Omental fat pad (tissue), 4 donors: ENCODE measurements around the gene NKX2-4. TPM values are rescaled to one million over a fixed set of nuclear protein-coding genes. Genes with fewer than 3 reads are reported as not detected.
"Not testable (repeated sequence)": the region's sequence is repeated elsewhere in the genome, so short reads cannot be mapped to it uniquely, and the experiment has no call there.

Experiments
- ATAC-seq: fragments of 150-250 bp; one replicate; pipeline ENCODE4 v1.9.1; 2016; ENCODE audit warnings: mild to moderate bottlenecking, moderate library complexity; ENCODE audit not compliant: low FRiP score
- DNase-seq: peaks from one replicate; pipeline ENCODE4 v3.0.0-alpha.2; 2019; ENCODE audit warnings: low spot score
- CTCF ChIP-seq, 3 donors: fragments of 450-650 bp; IDR thresholded peaks; one replicate each; pipeline ENCODE4 v1.5.1; 2016 to 2017; ENCODE audit warnings: antibody characterized with exemption in 3 of 3, mild to moderate bottlenecking in 3 of 3, moderate library complexity in 2 of 3
- total RNA-seq, 4 donors: library from RNA; depleted of rRNA; stranded (reverse); fragments of >200 nt; gene quantifications; one replicate each; pipeline ENCODE4 v1.1.0, GENCODE V29; 2016

The NKX2-4 gene
- total RNA-seq, 4 donors from 2014 or later = not detected

GRCh38 chr20:21430020-21430419 lies 32.7 kb upstream of the NKX2-4 start:
- TF ChIP-seq CTCF (IDR thresholded peaks at IDR 0.05) = no peak
- DNase-seq (no peak), ATAC-seq (no peak)

GRCh38 chr20:21424846-21425245 lies 27.5 kb upstream of the NKX2-4 start:
- no peak for DNase-seq
- no peak for TF ChIP-seq CTCF (IDR thresholded peaks at IDR 0.05)
- ATAC-seq = no peak

GRCh38 chr20:21423712-21424111 lies 26.4 kb upstream of the NKX2-4 start:
- ATAC-seq, DNase-seq: not testable (repeated sequence)

- DNase-seq (no peak), ATAC-seq (no peak)
- no peak for TF ChIP-seq CTCF (IDR thresholded peaks at IDR 0.05)
Observed at GRCh38 chr20:21421601-21422236, 24.4 kb upstream of the NKX2-4 start.

- ATAC-seq, DNase-seq: not testable (repeated sequence)
Observed at GRCh38 chr20:21419147-21419546, 21.8 kb upstream of the NKX2-4 start.

GRCh38 chr20:21413996-21414395 lies 16.7 kb upstream of the NKX2-4 start:
- DNase-seq, ATAC-seq: not testable (repeated sequence)

- TF ChIP-seq CTCF (IDR thresholded peaks at IDR 0.05) = no peak
- no peak for ATAC-seq
- DNase-seq = no peak
Observed at GRCh38 chr20:21411725-21412124, 14.4 kb upstream of the NKX2-4 start.

- DNase-seq (no peak), ATAC-seq (no peak)
- TF ChIP-seq CTCF (IDR thresholded peaks at IDR 0.05) = no peak
Observed at GRCh38 chr20:21399005-21399475, 1.7 kb upstream of the NKX2-4 start.
